HCT116 (cell line): ENCODE data around the gene ZNF414.

ENCODE experiments used
- CBX3 ChIP-seq: IDR thresholded peaks from 2 replicates; pipeline ENCODE4 v1.6.1; 2012; ENCODE audit warnings: low read depth
- CEBPB ChIP-seq: IDR thresholded peaks from 2 replicates; pipeline ENCODE4 v1.6.1; 2012; ENCODE audit warnings: low read depth
- CTCF ChIP-seq, 3 experiments: fragments of 200-600 bp in 1 of 3; sonication (generic) in 1 of 3; IDR thresholded peaks in 2 of 3; conservative IDR thresholded peaks in 1 of 3; 2 replicates each; pipeline ENCODE4 v1.5.1; 2012 to 2017; ENCODE audit warnings: low read depth in 2 of 3, low read length in 2 of 3, antibody characterized with exemption in 1 of 3, borderline replicate concordance in 1 of 3, control low read depth in 1 of 3, mild to moderate bottlenecking in 1 of 3, mixed read lengths in 1 of 3, mixed run types in 1 of 3, moderate library complexity in 1 of 3; ENCODE audit not compliant: insufficient read depth in 1 of 3
- EGR1 ChIP-seq: IDR thresholded peaks from 2 replicates; pipeline ENCODE4 v1.6.1; 2012; ENCODE audit warnings: low read depth
- EZH2 ChIP-seq: fragments of 200-600 bp; sonication (generic); IDR thresholded peaks from 2 replicates; pipeline ENCODE4 v1.6.1; 2017; ENCODE audit warnings: antibody characterized with exemption, mixed run types
- EZH2phosphoT487 ChIP-seq: fragments of 200-600 bp; IDR thresholded peaks from 2 replicates; pipeline ENCODE4 v1.6.1; 2018; ENCODE audit warnings: antibody characterized with exemption, borderline replicate concordance
- FOSL1 ChIP-seq: IDR thresholded peaks from 2 replicates; pipeline ENCODE4 v1.6.1; 2012; ENCODE audit warnings: low read depth
- POLR2A ChIP-seq: IDR thresholded peaks from 2 replicates; pipeline ENCODE4 v1.7.0; 2011; ENCODE audit warnings: borderline replicate concordance; ENCODE audit not compliant: insufficient read depth, insufficient read length; ENCODE audit errors: extremely low read depth
- POLR2AphosphoS5 ChIP-seq: IDR thresholded peaks from 2 replicates; pipeline ENCODE4 v1.6.1; 2011; ENCODE audit warnings: mild to moderate bottlenecking, low read depth, low read length, moderate library complexity
- SIN3A ChIP-seq: IDR thresholded peaks from 2 replicates; pipeline ENCODE4 v1.6.1; 2012; ENCODE audit warnings: low read depth
- SRF ChIP-seq: IDR thresholded peaks from 2 replicates; pipeline ENCODE4 v1.6.1; 2012; ENCODE audit warnings: low read depth
- ZBTB33 ChIP-seq: IDR thresholded peaks from 2 replicates; pipeline ENCODE4 v1.6.1; 2011; ENCODE audit warnings: mild to moderate bottlenecking, low read length, moderate library complexity; ENCODE audit not compliant: insufficient replicate concordance; ENCODE audit errors: extremely low read depth

- TF ChIP-seq CEBPB = no peak
- no peak for TF ChIP-seq CTCF (IDR thresholded peaks at IDR 0.05 in 2 of 3, conservative IDR thresholded peaks at IDR 0.05 in 1 of 3; ENCODE audit: borderline replicate concordance in 1 of 3, insufficient read depth in 1 of 3, low read depth in 2 of 3, low read length in 2 of 3)
- TF ChIP-seq SIN3A = peak; percentile 65; the same call in 1 of the 2 replicates
- TF ChIP-seq FOSL1 = peak; percentile 63
- TF ChIP-seq POLR2A = no peak
- peak; percentile 78 for TF ChIP-seq SRF
- TF ChIP-seq CBX3 = peak; percentile 94
- TF ChIP-seq ZBTB33 = peak; percentile 36
- no peak for TF ChIP-seq EZH2
- no peak for TF ChIP-seq EZH2phosphoT487
- peak; percentile 24; the same call in 1 of the 2 replicates for TF ChIP-seq POLR2AphosphoS5
- TF ChIP-seq EGR1 = peak; percentile 66
Measured at GRCh38 chr19:8552810-8553209, 38.8 kb upstream of the ZNF414 start.
